LNCAP (cell line): ENCODE measurements around the gene TOPORS.

Experiments
- CTCF ChIP-seq: fragments of 450-650 bp; IDR thresholded peaks from 2 replicates; pipeline ENCODE4 v1.5.1; 2017; ENCODE audit warnings: mild to moderate bottlenecking

Gene TOPORS

GRCh38 chr9:32518276-32518675 is 34.1 kb downstream of the TOPORS start:
- TF ChIP-seq CTCF, result no peak

- no peak for TF ChIP-seq CTCF
These were observed 36.1 kb downstream of the TOPORS start for GRCh38 chr9:32516241-32516640.

- TF ChIP-seq CTCF, result no peak
These were observed 43.7 kb downstream of the TOPORS start for GRCh38 chr9:32508728-32509127.

- no peak for TF ChIP-seq CTCF
These were observed 49.4 kb downstream of the TOPORS start for GRCh38 chr9:32503008-32503407.

GRCh38 chr9:32502464-32502863 is 49.9 kb downstream of the TOPORS start:
- TF ChIP-seq CTCF, result no peak

GRCh38 chr9:32501868-32502267 is 50.5 kb downstream of the TOPORS start:
- no peak for TF ChIP-seq CTCF

- no peak for TF ChIP-seq CTCF
These were observed 51.6 kb downstream of the TOPORS start for GRCh38 chr9:32500768-32501167.

- TF ChIP-seq CTCF, result no peak
These were observed 54.5 kb downstream of the TOPORS start for GRCh38 chr9:32497921-32498320.
